IgD-negative memory B cell (primary cell): ENCODE measurements around the gene NRP2. TPM values are rescaled to one million over a fixed set of nuclear protein-coding genes. Genes with fewer than 3 reads are reported as not detected.

Experiments
- H3K27ac Mint-ChIP-seq, 3 donors: one replicate each; pipeline ENCODE4 v1.8.0; 2020 to 2022; ENCODE audit warnings: mild to moderate bottlenecking in 3 of 3, mixed read lengths in 3 of 3, moderate library complexity in 1 of 3
- H3K27me3 Mint-ChIP-seq: one replicate; pipeline ENCODE4 v1.8.0; 2021; ENCODE audit warnings: mixed read lengths
- H3K36me3 Mint-ChIP-seq: one replicate; pipeline ENCODE4 v1.8.0; 2020; ENCODE audit warnings: mild to moderate bottlenecking, mixed read lengths
- H3K4me1 Mint-ChIP-seq, 3 donors: one replicate each; pipeline ENCODE4 v1.8.0; 2020 to 2022; ENCODE audit warnings: mixed read lengths in 3 of 3, mild to moderate bottlenecking in 1 of 3
- H3K4me3 Mint-ChIP-seq, 4 donors: one replicate each; pipeline ENCODE4 v1.8.0; 2020 to 2022; ENCODE audit warnings: mild to moderate bottlenecking in 4 of 4, mixed read lengths in 4 of 4, moderate library complexity in 3 of 4
- H3K9me3 Mint-ChIP-seq, 3 donors: one replicate each; pipeline ENCODE4 v1.8.0; 2020 to 2021; ENCODE audit warnings: mixed read lengths in 3 of 3, mild to moderate bottlenecking in 1 of 3
- polyA plus RNA-seq: library from polyadenylated mRNA; unstranded; fragments of 300-500 nt; fragmentation: Illumina TruSeq; gene quantifications from one replicate; pipeline ENCODE4 v1.2.3, GENCODE V29; 2021

Gene NRP2
- polyA plus RNA-seq, 1 donor from 2014 or later, result 0.55 TPM

- H3K4me3 Mint-ChIP-seq, result peak overlapping the region in 1 of 4 donors; percentile 68
- peaks cover 7 to 18% (median 14%) of the 10 kb centered on the region in 3 donors for H3K4me1 Mint-ChIP-seq
- H3K27me3 Mint-ChIP-seq, result peaks cover 28% of the 10 kb centered on the region
- no peak overlapping the region for H3K27ac Mint-ChIP-seq
- no peaks in the 10 kb centered on the region for H3K9me3 Mint-ChIP-seq
- H3K36me3 Mint-ChIP-seq, result no peaks in the 10 kb centered on the region
Measured at GRCh38 chr2:205688417-205689200, 6.3 kb downstream of the NRP2 start.

- H3K27me3 Mint-ChIP-seq, result peaks cover 17% of the 10 kb centered on the region
Measured at GRCh38 chr2:205689820-205690219, 7.5 kb downstream of the NRP2 start.

GRCh38 chr2:205692104-205692503 lies 9.8 kb downstream of the NRP2 start:
- Mint-ChIP-seq H3K9me3 (no peaks in the 10 kb centered on the region), H3K4me3 (no peak overlapping the region), H3K27ac (no peak overlapping the region), H3K36me3 (no peaks in the 10 kb centered on the region), H3K4me1 (peaks cover 0 to 8% (median 5%) of the 10 kb centered on the region in 3 donors), H3K27me3 (no peaks in the 10 kb centered on the region)

More at GRCh38 chr2:205689820-205690219, 7.5 kb downstream of the NRP2 start:
- Mint-ChIP-seq H3K4me1 (peaks cover 4 to 13% (median 7%) of the 10 kb centered on the region in 3 donors), H3K4me3 (peak overlapping the region in 1 of 4 donors; percentile 12), H3K36me3 (no peaks in the 10 kb centered on the region), H3K9me3 (no peaks in the 10 kb centered on the region), H3K27ac (no peak overlapping the region)

- H3K27ac Mint-ChIP-seq, result no peak overlapping the region
Measured at GRCh38 chr2:205694256-205694655, 12.0 kb downstream of the NRP2 start.

GRCh38 chr2:205695460-205695991 lies 13.2 kb downstream of the NRP2 start:
- Mint-ChIP-seq H3K27me3 (no peaks in the 10 kb centered on the region), H3K4me1 (peaks cover 15 to 16% (median 16%) of the 10 kb centered on the region in 3 donors), H3K4me3 (no peak overlapping the region), H3K36me3 (no peaks in the 10 kb centered on the region), H3K9me3 (no peaks in the 10 kb centered on the region), H3K27ac (no peak overlapping the region)

More at GRCh38 chr2:205694256-205694655, 12.0 kb downstream of the NRP2 start:
- Mint-ChIP-seq H3K36me3 (no peaks in the 10 kb centered on the region), H3K4me1 (peaks cover 3 to 8% (median 4%) of the 10 kb centered on the region in 3 donors), H3K27me3 (no peaks in the 10 kb centered on the region), H3K4me3 (no peak overlapping the region), H3K9me3 (no peaks in the 10 kb centered on the region)

GRCh38 chr2:205696331-205696926 lies 14.1 kb downstream of the NRP2 start:
- Mint-ChIP-seq H3K4me1 (peaks cover 19 to 20% (median 19%) of the 10 kb centered on the region in 3 donors), H3K27ac (peak overlapping the region in 1 of 3 donors; percentile 14), H3K36me3 (no peaks in the 10 kb centered on the region), H3K27me3 (no peaks in the 10 kb centered on the region), H3K4me3 (no peak overlapping the region), H3K9me3 (no peaks in the 10 kb centered on the region)

GRCh38 chr2:205696927-205697441 lies 14.7 kb downstream of the NRP2 start:
- H3K27me3 Mint-ChIP-seq, result no peaks in the 10 kb centered on the region
- peak overlapping the region in 1 of 3 donors; percentile 14 for H3K27ac Mint-ChIP-seq
- peak overlapping the region in 1 of 4 donors; percentile 46 for H3K4me3 Mint-ChIP-seq
- no peaks in the 10 kb centered on the region for H3K36me3 Mint-ChIP-seq
- no peaks in the 10 kb centered on the region for H3K9me3 Mint-ChIP-seq
- peaks cover 19 to 20% (median 19%) of the 10 kb centered on the region in 3 donors for H3K4me1 Mint-ChIP-seq

GRCh38 chr2:205698286-205699268 lies 16.3 kb downstream of the NRP2 start:
- Mint-ChIP-seq H3K4me3 (peak overlapping the region in 1 of 4 donors; percentile 52), H3K27ac (peak overlapping the region in 1 of 3 donors; percentile 60), H3K27me3 (no peaks in the 10 kb centered on the region), H3K4me1 (peaks cover 19 to 22% (median 20%) of the 10 kb centered on the region in 3 donors), H3K36me3 (no peaks in the 10 kb centered on the region), H3K9me3 (no peaks in the 10 kb centered on the region)

GRCh38 chr2:205699515-205700289 lies 17.4 kb downstream of the NRP2 start:
- H3K4me3 Mint-ChIP-seq, result peak overlapping the region in 3 of 4 donors; percentile 52 to 87 (median 81)
- H3K27ac Mint-ChIP-seq, result peak overlapping the region in 2 of 3 donors; percentile 60 to 67
- H3K9me3 Mint-ChIP-seq, result no peaks in the 10 kb centered on the region
- no peaks in the 10 kb centered on the region for H3K36me3 Mint-ChIP-seq
- peaks cover 19 to 24% (median 22%) of the 10 kb centered on the region in 3 donors for H3K4me1 Mint-ChIP-seq
- H3K27me3 Mint-ChIP-seq, result no peaks in the 10 kb centered on the region

- Mint-ChIP-seq H3K27ac (peak overlapping the region; percentile 18 to 91 (median 84)), H3K36me3 (no peaks in the 10 kb centered on the region), H3K4me1 (peaks cover 19 to 28% (median 22%) of the 10 kb centered on the region in 3 donors), H3K27me3 (no peaks in the 10 kb centered on the region), H3K9me3 (no peaks in the 10 kb centered on the region), H3K4me3 (peak overlapping the region; percentile 20 to 87 (median 68))
Measured at GRCh38 chr2:205700331-205701132, 18.2 kb downstream of the NRP2 start.

GRCh38 chr2:205701509-205701908 lies 19.2 kb downstream of the NRP2 start:
- no peaks in the 10 kb centered on the region for H3K36me3 Mint-ChIP-seq
- H3K4me1 Mint-ChIP-seq, result peaks cover 21 to 37% (median 23%) of the 10 kb centered on the region in 3 donors
- H3K4me3 Mint-ChIP-seq, result peak overlapping the region in 1 of 4 donors; percentile 27
- no peaks in the 10 kb centered on the region for H3K9me3 Mint-ChIP-seq
- H3K27me3 Mint-ChIP-seq, result no peaks in the 10 kb centered on the region
- H3K27ac Mint-ChIP-seq, result peak overlapping the region in 1 of 3 donors; percentile 11

- H3K9me3 Mint-ChIP-seq, result no peaks in the 10 kb centered on the region
- no peak overlapping the region for H3K4me3 Mint-ChIP-seq
- no peaks in the 10 kb centered on the region for H3K36me3 Mint-ChIP-seq
- no peaks in the 10 kb centered on the region for H3K27me3 Mint-ChIP-seq
- peaks cover 30 to 47% (median 31%) of the 10 kb centered on the region in 3 donors for H3K4me1 Mint-ChIP-seq
- peak overlapping the region in 1 of 3 donors; percentile 11 for H3K27ac Mint-ChIP-seq
Measured at GRCh38 chr2:205702576-205702975, 20.3 kb downstream of the NRP2 start.
